Right atrium auricular region (tissue), 2 donors: Measurements from ENCODE around the gene SLC34A1. TPM values are rescaled to one million over a fixed set of nuclear protein-coding genes. Genes with fewer than 3 reads are reported as not detected.

Experiments used
- DNase-seq: peaks from one replicate; pipeline ENCODE4 v3.0.0-alpha.2; 2019; ENCODE audit warnings: low spot score
- H3K27ac ChIP-seq, 2 donors: fragments of 200-600 bp; sonication (generic); 1 replicate in 1 of 2; 2 replicates in 1 of 2; pipeline ENCODE4 v1.5.1; 2016 to 2019
- H3K27me3 ChIP-seq, 2 donors: fragments of 200-600 bp; sonication (generic); one replicate each; pipeline versions ENCODE4 v1.5.1 to v1.6.0; 2017 to 2019
- H3K36me3 ChIP-seq: fragments of 200-600 bp; sonication (generic); one replicate; pipeline ENCODE4 v1.5.1; 2016
- H3K4me1 ChIP-seq, 2 donors: fragments of 200-600 bp; sonication (generic); one replicate each; pipeline versions ENCODE4 v1.5.1 to v1.6.0; 2017 to 2019
- H3K4me3 ChIP-seq, 2 donors: fragments of 200-600 bp; sonication (generic); 1 replicate in 1 of 2; 2 replicates in 1 of 2; pipeline ENCODE4 v1.5.1; 2017 to 2019; ENCODE audit warnings: mild to moderate bottlenecking in 1 of 2, moderate library complexity in 1 of 2
- H3K9me3 ChIP-seq, 2 donors: fragments of 200-600 bp; sonication (generic); one replicate each; pipeline ENCODE4 v1.5.1; 2019
- CTCF ChIP-seq, 2 donors: fragments of 200-600 bp; sonication (generic); IDR thresholded peaks; one replicate each; pipeline ENCODE4 v1.5.1; 2019; ENCODE audit warnings: antibody characterized with exemption in 2 of 2
- total RNA-seq, 2 donors: library from RNA; depleted of rRNA; stranded (reverse); fragments of >200 nt; gene quantifications; one replicate each; pipeline ENCODE4 v1.1.0, GENCODE V29; 2016

The SLC34A1 gene
- total RNA-seq, 2 donors from 2014 or later = not detected

DNA sequence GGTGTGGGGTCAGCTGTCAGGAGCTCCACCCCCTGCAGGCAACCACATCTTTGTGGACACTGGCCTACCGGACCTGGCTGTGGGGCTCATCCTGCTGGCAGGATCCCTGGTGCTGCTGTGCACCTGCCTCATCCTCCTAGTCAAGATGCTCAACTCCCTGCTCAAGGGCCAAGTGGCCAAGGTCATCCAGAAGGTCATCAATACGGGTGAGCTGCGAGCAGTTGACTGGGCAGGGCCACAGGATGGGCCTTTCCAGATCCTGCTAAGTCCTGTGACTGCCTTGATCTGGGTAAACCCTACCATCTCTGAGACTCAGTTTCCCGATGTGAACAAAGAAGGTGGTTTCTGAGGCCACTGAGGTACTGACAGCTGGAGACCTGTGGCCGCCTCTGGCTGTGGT is 9.8 kb downstream of the SLC34A1 start:
- Histone ChIP-seq H3K36me3 (no peaks in the 10 kb centered on the region), H3K4me3 (no peak overlapping the region), H3K9me3 (no peaks in the 10 kb centered on the region), H3K27me3 (peaks cover 0 to 4% of the 10 kb centered on the region in 2 donors), H3K27ac (no peak overlapping the region), H3K4me1 (no peaks in the 10 kb centered on the region)
- no peak for TF ChIP-seq CTCF (IDR thresholded peaks at IDR 0.05)
- DNase-seq = no peak

- Histone ChIP-seq H3K4me1 (peaks cover 0 to 10% of the 10 kb centered on the region in 2 donors), H3K27ac (no peak overlapping the region), H3K27me3 (peaks cover 15 to 20% of the 10 kb centered on the region in 2 donors), H3K36me3 (no peaks in the 10 kb centered on the region), H3K4me3 (no peak overlapping the region), H3K9me3 (no peaks in the 10 kb centered on the region)
- TF ChIP-seq CTCF (IDR thresholded peaks at IDR 0.05) = no peak
- no peak for DNase-seq
Observed at GRCh38 chr5:177396078-177396477, 11.8 kb downstream of the SLC34A1 start.

GRCh38 chr5:177396807-177397206 is 12.6 kb downstream of the SLC34A1 start:
- H3K4me3 ChIP-seq = no peak overlapping the region
- H3K4me1 ChIP-seq = peaks cover 0 to 10% of the 10 kb centered on the region in 2 donors
- H3K27me3 ChIP-seq = peaks cover 21 to 23% of the 10 kb centered on the region in 2 donors
- H3K27ac ChIP-seq = no peak overlapping the region
- H3K9me3 ChIP-seq = no peaks in the 10 kb centered on the region
- DNase-seq = no peak
- no peaks in the 10 kb centered on the region for H3K36me3 ChIP-seq
- TF ChIP-seq CTCF (IDR thresholded peaks at IDR 0.05) = no peak

- Histone ChIP-seq H3K9me3 (no peaks in the 10 kb centered on the region), H3K4me1 (peaks cover 0 to 19% of the 10 kb centered on the region in 2 donors), H3K36me3 (no peaks in the 10 kb centered on the region), H3K27me3 (peaks cover 31% of the 10 kb centered on the region in 2 donors), H3K4me3 (no peak overlapping the region), H3K27ac (no peak overlapping the region)
- no peak for TF ChIP-seq CTCF (IDR thresholded peaks at IDR 0.05)
- no peak for DNase-seq
Observed at GRCh38 chr5:177397875-177398390, 13.7 kb downstream of the SLC34A1 start.

- no peak within 1 kb of the TSS for H3K4me3 ChIP-seq
- DNase-seq = no peak
- H3K27ac ChIP-seq = no peak within 1 kb of the TSS
- peaks cover 31 to 38% of the 10 kb centered on the region in 2 donors for H3K27me3 ChIP-seq
- H3K9me3 ChIP-seq = no peaks in the 10 kb centered on the region
- no peaks in the 10 kb centered on the region for H3K36me3 ChIP-seq
- peaks cover 0 to 39% of the 10 kb centered on the region in 2 donors for H3K4me1 ChIP-seq
- no peak for TF ChIP-seq CTCF (IDR thresholded peaks at IDR 0.05)
Observed at GRCh38 chr5:177399997-177400868, 16.0 kb downstream of the SLC34A1 start, which contains the start of gene PFN3. PFN3 (minus strand) TSS chr5:177400661; CDS start chr5:177400576, 85 bp downstream.
